SU-DHL-6 (cell line): Measurements from ENCODE around the gene TFEB.

Source experiments
- H2AFZ ChIP-seq: fragments of 200-600 bp; sonication (generic); 2 replicates; pipeline ENCODE4 v1.6.1; 2014; ENCODE audit warnings: low read depth, mild to moderate bottlenecking, moderate library complexity, mixed read lengths, antibody characterized with exemption, low read length; ENCODE audit not compliant: severe bottlenecking
- H3F3A ChIP-seq: fragments of 200-600 bp; shearing (Covaris generic); 2 replicates; pipeline ENCODE4 v1.6.0; 2016; ENCODE audit warnings: antibody characterized with exemption, mild to moderate bottlenecking; ENCODE audit not compliant: insufficient read depth
- H3K27ac ChIP-seq: fragments of 200-600 bp; sonication (generic); 2 replicates; pipeline ENCODE4 v1.5.1; 2016; ENCODE audit warnings: low read depth, mild to moderate bottlenecking, low read length, moderate library complexity, mixed read lengths
- H3K27me3 ChIP-seq: fragments of 200-600 bp; sonication (generic), shearing (Covaris generic); 2 replicates; pipeline ENCODE4 v1.6.0; 2014; ENCODE audit warnings: mild to moderate bottlenecking, low read length
- H3K36me3 ChIP-seq: fragments of 200-600 bp; sonication (generic); 2 replicates; pipeline ENCODE4 v1.6.1; 2014; ENCODE audit warnings: mild to moderate bottlenecking, low read length, mixed read lengths
- H3K4me2 ChIP-seq: fragments of 300-600, 200-600 bp; shearing (Covaris generic), sonication (generic); 2 replicates; pipeline ENCODE4 v1.6.0; 2014; ENCODE audit warnings: low read length, low read depth, mild to moderate bottlenecking; ENCODE audit not compliant: poor library complexity, severe bottlenecking
- H3K4me3 ChIP-seq: fragments of 200-600 bp; sonication (generic); 2 replicates; pipeline ENCODE4 v1.5.1; 2014; ENCODE audit warnings: antibody characterized with exemption, low read length, mild to moderate bottlenecking, mixed read lengths; ENCODE audit not compliant: insufficient read depth, poor library complexity, severe bottlenecking
- H3K79me2 ChIP-seq: fragments of 200-600 bp; sonication (generic); 2 replicates; pipeline ENCODE4 v1.6.1; 2014; ENCODE audit warnings: mild to moderate bottlenecking, low read length, moderate library complexity; ENCODE audit not compliant: insufficient read depth
- H3K9ac ChIP-seq: fragments of 200-600 bp; sonication (generic); 2 replicates; pipeline ENCODE4 v1.7.0; 2014; ENCODE audit warnings: mild to moderate bottlenecking, low read length
- H3K9me2 ChIP-seq: fragments of 200-600 bp; sonication (generic); replicated peaks from 2 replicates; pipeline ENCODE4 v1.6.1; 2014; ENCODE audit warnings: low read length; ENCODE audit not compliant: insufficient read depth
- H3K9me3 ChIP-seq: fragments of 200-600 bp; sonication (generic); 2 replicates; pipeline ENCODE4 v1.6.1; 2014; ENCODE audit warnings: low read length, mixed read lengths; ENCODE audit not compliant: insufficient read depth
- H4K20me1 ChIP-seq: fragments of 200-600 bp; sonication (generic); 2 replicates; pipeline ENCODE4 v1.6.1; 2014; ENCODE audit warnings: low read depth, mild to moderate bottlenecking, antibody characterized with exemption, low read length, moderate library complexity, mixed read lengths
- CTCF ChIP-seq: fragments of 200-600 bp; sonication (generic); IDR thresholded peaks from one replicate; pipeline ENCODE4 v1.5.1; 2017; ENCODE audit warnings: antibody characterized with exemption, mild to moderate bottlenecking, low read length, moderate library complexity; ENCODE audit not compliant: insufficient read depth, poor library complexity, severe bottlenecking
- EZH2phosphoT487 ChIP-seq: fragments of 200-600 bp; sonication (generic), shearing (Covaris generic); conservative IDR thresholded peaks from 2 replicates; pipeline ENCODE4 v1.6.1; 2018; ENCODE audit warnings: mild to moderate bottlenecking, antibody characterized with exemption, low read length, moderate library complexity, mixed read lengths

The TFEB gene

GRCh38 chr6:41759106-41759904 is 23.9 kb upstream of the TFEB start:
- Histone ChIP-seq H3K4me2 (no peak overlapping the region), H4K20me1 (no peaks in the 10 kb centered on the region), H3F3A (no peaks in the 10 kb centered on the region), H3K36me3 (no peaks in the 10 kb centered on the region), H2AFZ (no peak overlapping the region), H3K79me2 (no peaks in the 10 kb centered on the region), H3K27ac (no peak overlapping the region), H3K9ac (no peak overlapping the region), H3K9me2 (no peaks in the 10 kb centered on the region), H3K4me3 (no peak overlapping the region), H3K9me3 (no peaks in the 10 kb centered on the region), H3K27me3 (no peaks in the 10 kb centered on the region)
- TF ChIP-seq EZH2phosphoT487 (no peak), CTCF (no peak)

- H3F3A ChIP-seq: no peaks in the 10 kb centered on the region
- H4K20me1 ChIP-seq: no peaks in the 10 kb centered on the region
- H3K36me3 ChIP-seq: no peaks in the 10 kb centered on the region
- no peaks in the 10 kb centered on the region for H3K79me2 ChIP-seq
- H3K4me2 ChIP-seq: no peak overlapping the region
- no peak overlapping the region for H3K9ac ChIP-seq
- TF ChIP-seq EZH2phosphoT487 (no peak), CTCF (no peak)
- H3K9me3 ChIP-seq: no peaks in the 10 kb centered on the region
- H2AFZ ChIP-seq: no peak overlapping the region
- no peaks in the 10 kb centered on the region for H3K27me3 ChIP-seq
- no peaks in the 10 kb centered on the region for H3K9me2 ChIP-seq
- no peak overlapping the region for H3K4me3 ChIP-seq
- no peak overlapping the region for H3K27ac ChIP-seq
Measured at GRCh38 chr6:41758641-41759035, 23.2 kb upstream of the TFEB start.

GRCh38 chr6:41757931-41758640 is 22.7 kb upstream of the TFEB start:
- Histone ChIP-seq H3K27me3 (no peaks in the 10 kb centered on the region), H3K27ac (no peak overlapping the region), H3F3A (no peaks in the 10 kb centered on the region), H3K9ac (no peak overlapping the region), H3K36me3 (no peaks in the 10 kb centered on the region), H4K20me1 (no peaks in the 10 kb centered on the region), H3K4me3 (no peak overlapping the region), H3K79me2 (no peaks in the 10 kb centered on the region), H3K9me2 (no peaks in the 10 kb centered on the region), H2AFZ (no peak overlapping the region), H3K9me3 (no peaks in the 10 kb centered on the region), H3K4me2 (no peak overlapping the region)
- TF ChIP-seq CTCF: no peak
- no peak for TF ChIP-seq EZH2phosphoT487
